ENCODE data around the gene PLCB2. TPM values are rescaled to one million over a fixed set of nuclear protein-coding genes. Genes with fewer than 3 reads are reported as not detected.

PLCB2 gene
- total RNA-seq, 1 experiment from 2014 or later: 1.7 TPM

GRCh38 chr15:40338921-40339620 is 31.3 kb upstream of the PLCB2 start:
- BruUV-seq (replicated peaks): no TSS peak
- Histone ChIP-seq H3K4me3 (ENCODE audit: low read depth in 2 of 2, low read length in 2 of 2) (peak overlapping the region; percentile 37 to 61), H3K27ac (ENCODE audit: low read length) (peak overlapping the region; percentile 94), H3K27me3 (ENCODE audit: control insufficient read depth, insufficient read depth, low read length) (no peaks in the 10 kb centered on the region), H3K9me3 (ENCODE audit: control insufficient read depth, insufficient read depth, low read depth, low read length) (no peaks in the 10 kb centered on the region), H3K4me1 (ENCODE audit: control insufficient read depth, insufficient read depth, low read length) (peaks cover 60% of the 10 kb centered on the region), H3K36me3 (ENCODE audit: control insufficient read depth, insufficient read depth, low read length) (no peaks in the 10 kb centered on the region)
- ChIA-PET POLR2A (interaction anchor here (0.9 to 1.8 kb wide), 3 partner anchors 11 to 66 kb away, joined by 3 to 4 read pairs (median 4); partner anchors contain the start of gene IVD), CTCF (interaction anchor here (0.5 to 3.7 kb wide), 9 partner anchors 11 to 241 kb away, joined by 3 to 30 read pairs (median 5); partner anchors contain the start of gene INAFM2)
- in situ Hi-C loops (cut with HindIII; ENCODE audit: low pct_unique_long_range_greater_than_20kb, low sequenced_read_pairs): no loop called here
- TF ChIP-seq POLR2AphosphoS5 (IDR thresholded peaks at IDR 0.05; ENCODE audit: low read depth, low read length) (peak; percentile 51; the same call in 1 of the 2 replicates), CTCF (IDR thresholded peaks at IDR 0.05) (no peak)
- ATAC-seq (peak; percentile 78), DNase-seq (ENCODE audit: low read depth, low spot score) (no peak)
- intact Hi-C loops (cut with micrococcal nuclease; ENCODE audit: unreplicated experiment): no loop called here

GRCh38 chr15:40338041-40338657 is 30.4 kb upstream of the PLCB2 start:
- in situ Hi-C loops (cut with HindIII; ENCODE audit: low pct_unique_long_range_greater_than_20kb, low sequenced_read_pairs): no loop called here
- Histone ChIP-seq H3K36me3 (ENCODE audit: control insufficient read depth, insufficient read depth, low read length) (no peaks in the 10 kb centered on the region), H3K9me3 (ENCODE audit: control insufficient read depth, insufficient read depth, low read depth, low read length) (no peaks in the 10 kb centered on the region), H3K4me1 (ENCODE audit: control insufficient read depth, insufficient read depth, low read length) (peaks cover 54% of the 10 kb centered on the region), H3K27me3 (ENCODE audit: control insufficient read depth, insufficient read depth, low read length) (no peaks in the 10 kb centered on the region), H3K27ac (ENCODE audit: low read length) (peak overlapping the region; percentile 94), H3K4me3 (ENCODE audit: low read depth in 2 of 2, low read length in 2 of 2) (peak overlapping the region in 1 of 2 experiments; percentile 61; a peak in 2 of 4 replicates)
- ChIA-PET POLR2A (interaction anchor here (1.8 kb wide), 1 partner anchor 15 kb away, joined by 4 read pairs; no protein-coding TSS in a partner anchor), CTCF (interaction anchor here (0.6 to 3.7 kb wide), 10 partner anchors 9 to 84 kb away, joined by 3 to 30 read pairs (median 4); partner anchors contain the start of gene INAFM2)
- intact Hi-C loops (cut with micrococcal nuclease; ENCODE audit: unreplicated experiment): no loop called here
- DNase-seq (ENCODE audit: low read depth, low spot score) (no peak), ATAC-seq (peak; percentile 47)
- no TSS peak for BruUV-seq (replicated peaks)
- no peak for TF ChIP-seq POLR2AphosphoS5 (IDR thresholded peaks at IDR 0.05; ENCODE audit: low read depth, low read length)
- TF ChIP-seq REST (IDR thresholded peaks at IDR 0.05; ENCODE audit: insufficient read depth in 1 of 2, low read depth in 2 of 2, low read length in 1 of 2): no peak
- TF ChIP-seq TCF7L2 (IDR thresholded peaks at IDR 0.05; ENCODE audit: low read depth, low read length): no peak
- TF ChIP-seq SIN3A (IDR thresholded peaks at IDR 0.05; ENCODE audit: borderline replicate concordance, insufficient read depth, low read depth, low read length): no peak
- TF ChIP-seq CTCF (IDR thresholded peaks at IDR 0.05): peak; percentile 96

Measured in Panc1 (cell line).